Naive thymus-derived CD8-positive, alpha-beta T cell (primary cell): ENCODE results near the gene OR7A5. TPM values are rescaled to one million over a fixed set of nuclear protein-coding genes. Genes with fewer than 3 reads are reported as not detected.

Experiments
- ATAC-seq, 2 donors: fragments of 150-1000 bp; cut with Tn5 transposase in 1 of 2; sonication (Bioruptor Pico), chemical (Tn5 transposase) in 1 of 2; 1 replicate in 1 of 2; 2 replicates in 1 of 2; pipeline ENCODE4 v1.10.0; 2021; ENCODE audit warnings: mild to moderate bottlenecking in 2 of 2, moderate library complexity in 2 of 2
- POLR2A ChIA-PET: fragments of 350-600 bp; sonication (Branson Sonifier 250); formaldehyde crosslinking; loops from one replicate; lab custom pipeline; 2021; ENCODE audit warnings: antibody characterized with exemption; lab: Charles Lee
- DNase-seq, 10 donors: peaks; one replicate each; pipeline versions ENCODE4 v3.0.0 to v3.0.0-alpha.2; 2020 to 2022
- H3K27ac Mint-ChIP-seq, 10 donors: one replicate each; pipeline ENCODE4 v1.8.0; 2020 to 2022; ENCODE audit warnings: mild to moderate bottlenecking in 10 of 10, mixed read lengths in 10 of 10, moderate library complexity in 4 of 10, inconsistent platforms in 1 of 10
- H3K27me3 Mint-ChIP-seq, 5 donors: one replicate each; pipeline ENCODE4 v1.8.0; 2021 to 2022; ENCODE audit warnings: mixed read lengths in 5 of 5
- H3K36me3 Mint-ChIP-seq, 3 donors: one replicate each; pipeline ENCODE4 v1.8.0; 2020 to 2022; ENCODE audit warnings: mixed read lengths in 3 of 3, mild to moderate bottlenecking in 2 of 3, inconsistent platforms in 1 of 3
- H3K4me1 Mint-ChIP-seq, 4 donors: one replicate each; pipeline ENCODE4 v1.8.0; 2021 to 2022; ENCODE audit warnings: mixed read lengths in 4 of 4
- H3K4me3 Mint-ChIP-seq, 10 donors: one replicate each; pipeline ENCODE4 v1.8.0; 2020 to 2022; ENCODE audit warnings: mild to moderate bottlenecking in 10 of 10, mixed read lengths in 10 of 10, moderate library complexity in 6 of 10, inconsistent platforms in 1 of 10
- H3K9me3 Mint-ChIP-seq, 9 donors: one replicate each; pipeline ENCODE4 v1.8.0; 2020 to 2022; ENCODE audit warnings: mixed read lengths in 9 of 9, mild to moderate bottlenecking in 3 of 9, inconsistent platforms in 1 of 9, moderate library complexity in 1 of 9
- polyA plus RNA-seq, 3 donors: library from polyadenylated mRNA; unstranded; fragments of 300-500 nt; fragmentation: Illumina TruSeq; gene quantifications; one replicate each; pipeline ENCODE4 v1.2.3, GENCODE V29; 2021
- total RNA-seq, 8 experiments: library from RNA in 2 of 8; stranded (reverse) in 2 of 8; gene quantifications; one replicate each; pipeline ENCODE4 v1.2.3 and lab custom pipeline; 2021 to 2026

Gene OR7A5
- not detected for total RNA-seq
- not detected for polyA plus RNA-seq
- total RNA-seq (lab: John Stamatoyannopoulos, UW): 0 reads per million in 6 experiments

- H3K4me1 Mint-ChIP-seq: no peaks in the 10 kb centered on the region
- POLR2A ChIA-PET: no interaction called here
- no peak within 1 kb of the TSS for H3K4me3 Mint-ChIP-seq
- peaks cover 0 to 11% (median 6%) of the 10 kb centered on the region in 5 donors for H3K27me3 Mint-ChIP-seq
- H3K9me3 Mint-ChIP-seq: no peaks in the 10 kb centered on the region
- ATAC-seq (no peak), DNase-seq (no peak)
- H3K27ac Mint-ChIP-seq: peak within 1 kb of the TSS in 1 of 10 donors; percentile 31
- no peaks in the 10 kb centered on the region for H3K36me3 Mint-ChIP-seq
These were observed at the start of gene OR7A5, which contains the start of gene OR7C1 for GRCh38 chr19:14835011-14835410. TSS of gene OR7A5 (minus strand) at chr19:14835185. CDS start at chr19:14828241, 6,944 bp downstream. TSS of gene OR7C1 (minus strand) at chr19:14835185. CDS start at chr19:14800136, 35,049 bp downstream.

GRCh38 chr19:14871619-14872230 is 36.7 kb upstream of the OR7A5 start:
- no peak for ATAC-seq
- Mint-ChIP-seq H3K4me3 (no peak overlapping the region), H3K27ac (no peak overlapping the region), H3K9me3 (no peaks in the 10 kb centered on the region), H3K36me3 (no peaks in the 10 kb centered on the region), H3K4me1 (no peaks in the 10 kb centered on the region), H3K27me3 (peaks cover 30 to 67% (median 39%) of the 10 kb centered on the region in 5 donors)
- POLR2A ChIA-PET: no interaction called here
- DNase-seq: peak in 3 of 10 donors; percentile 1 to 5 (median 4)

- H3K27me3 Mint-ChIP-seq: peaks cover 37 to 67% (median 43%) of the 10 kb centered on the region in 5 donors
- H3K36me3 Mint-ChIP-seq: no peaks in the 10 kb centered on the region
- H3K9me3 Mint-ChIP-seq: no peaks in the 10 kb centered on the region
- no peak overlapping the region for H3K27ac Mint-ChIP-seq
- no peaks in the 10 kb centered on the region for H3K4me1 Mint-ChIP-seq
- POLR2A ChIA-PET: no interaction called here
- H3K4me3 Mint-ChIP-seq: no peak overlapping the region
- no peak for ATAC-seq
- DNase-seq: no peak
These were observed 33.5 kb upstream of the OR7A5 start for GRCh38 chr19:14868497-14868896.

- Mint-ChIP-seq H3K9me3 (peaks cover 0 to 2% (median 0%) of the 10 kb centered on the region in 9 donors), H3K4me3 (no peak within 1 kb of the TSS), H3K36me3 (no peaks in the 10 kb centered on the region), H3K27ac (no peak within 1 kb of the TSS), H3K27me3 (peaks cover 30 to 57% (median 42%) of the 10 kb centered on the region in 5 donors), H3K4me1 (peaks cover 0 to 4% (median 0%) of the 10 kb centered on the region in 4 donors)
- POLR2A ChIA-PET: interaction anchor here (0.7 kb wide), 1 partner anchor 75 kb away, joined by 3 read pairs; no protein-coding TSS in a partner anchor
- no peak for DNase-seq
- no peak for ATAC-seq
These were observed 13.8 kb upstream of the OR7A5 start, which contains the start of gene OR7A10 for GRCh38 chr19:14848822-14849221. TSS of gene OR7A10 (minus strand) at chr19:14848922. CDS start at chr19:14841877, 7,045 bp downstream.

- no peaks in the 10 kb centered on the region for H3K9me3 Mint-ChIP-seq
- POLR2A ChIA-PET: no interaction called here
- peaks cover 0 to 4% (median 0%) of the 10 kb centered on the region in 4 donors for H3K4me1 Mint-ChIP-seq
- peaks cover 22 to 58% (median 32%) of the 10 kb centered on the region in 5 donors for H3K27me3 Mint-ChIP-seq
- ATAC-seq (no peak), DNase-seq (no peak)
- H3K36me3 Mint-ChIP-seq: no peaks in the 10 kb centered on the region
- no peak overlapping the region for H3K27ac Mint-ChIP-seq
- no peak overlapping the region for H3K4me3 Mint-ChIP-seq
These were observed 8.6 kb upstream of the OR7A5 start for GRCh38 chr19:14843578-14843977.

- POLR2A ChIA-PET: no interaction called here
- no peaks in the 10 kb centered on the region for H3K36me3 Mint-ChIP-seq
- ATAC-seq: no peak
- no peaks in the 10 kb centered on the region for H3K9me3 Mint-ChIP-seq
- no peak overlapping the region for H3K4me3 Mint-ChIP-seq
- no peak overlapping the region for H3K27ac Mint-ChIP-seq
- peaks cover 0 to 4% (median 0%) of the 10 kb centered on the region in 4 donors for H3K4me1 Mint-ChIP-seq
- peaks cover 22 to 54% (median 29%) of the 10 kb centered on the region in 5 donors for H3K27me3 Mint-ChIP-seq
- DNase-seq: no peak
These were observed 8.2 kb upstream of the OR7A5 start for GRCh38 chr19:14843169-14843568.

GRCh38 chr19:14840206-14840605 is 5.2 kb upstream of the OR7A5 start:
- no peaks in the 10 kb centered on the region for H3K36me3 Mint-ChIP-seq
- H3K27me3 Mint-ChIP-seq: peaks cover 19 to 52% (median 24%) of the 10 kb centered on the region in 5 donors
- no peak overlapping the region for H3K27ac Mint-ChIP-seq
- DNase-seq: no peak
- no peak overlapping the region for H3K4me3 Mint-ChIP-seq
- POLR2A ChIA-PET: no interaction called here
- no peaks in the 10 kb centered on the region for H3K9me3 Mint-ChIP-seq
- peaks cover 0 to 4% (median 0%) of the 10 kb centered on the region in 4 donors for H3K4me1 Mint-ChIP-seq
- ATAC-seq: no peak

- Mint-ChIP-seq H3K27ac (no peak overlapping the region), H3K36me3 (no peaks in the 10 kb centered on the region), H3K9me3 (no peaks in the 10 kb centered on the region), H3K4me1 (no peaks in the 10 kb centered on the region), H3K4me3 (no peak overlapping the region), H3K27me3 (peaks cover 5 to 26% (median 13%) of the 10 kb centered on the region in 5 donors)
- no peak for ATAC-seq
- POLR2A ChIA-PET: no interaction called here
- DNase-seq: no peak
These were observed 2.4 kb upstream of the OR7A5 start for GRCh38 chr19:14837391-14837790.

GRCh38 chr19:14830702-14831101 is 4.3 kb downstream of the OR7A5 start:
- POLR2A ChIA-PET: no interaction called here
- peaks cover 11 to 24% (median 20%) of the 10 kb centered on the region in 5 donors for H3K27me3 Mint-ChIP-seq
- no peak overlapping the region for H3K27ac Mint-ChIP-seq

GRCh38 chr19:14826006-14826405 is 9.0 kb downstream of the OR7A5 start:
- H3K27ac Mint-ChIP-seq: no peak overlapping the region
- H3K27me3 Mint-ChIP-seq: peaks cover 23 to 47% (median 31%) of the 10 kb centered on the region in 5 donors
- DNase-seq (no peak), ATAC-seq (no peak)
- POLR2A ChIA-PET: no interaction called here
- no peak overlapping the region for H3K4me3 Mint-ChIP-seq
- peaks cover 0 to 17% (median 2%) of the 10 kb centered on the region in 9 donors for H3K9me3 Mint-ChIP-seq
- H3K4me1 Mint-ChIP-seq: no peaks in the 10 kb centered on the region
- peaks cover 0 to 13% (median 0%) of the 10 kb centered on the region in 3 donors for H3K36me3 Mint-ChIP-seq

More at GRCh38 chr19:14830702-14831101, 4.3 kb downstream of the OR7A5 start:
- Mint-ChIP-seq H3K9me3 (peaks cover 0 to 6% (median 0%) of the 10 kb centered on the region in 9 donors), H3K36me3 (peaks cover 0 to 4% (median 0%) of the 10 kb centered on the region in 3 donors), H3K4me1 (no peaks in the 10 kb centered on the region), H3K4me3 (no peak overlapping the region)
- DNase-seq (no peak), ATAC-seq (no peak)

- POLR2A ChIA-PET: no interaction called here
- H3K4me3 Mint-ChIP-seq: no peak overlapping the region
- no peaks in the 10 kb centered on the region for H3K4me1 Mint-ChIP-seq
- peaks cover 0 to 17% (median 2%) of the 10 kb centered on the region in 9 donors for H3K9me3 Mint-ChIP-seq
- peak overlapping the region in 1 of 10 donors; percentile 27 for H3K27ac Mint-ChIP-seq
- DNase-seq: no peak
- no peak for ATAC-seq
- peaks cover 23 to 45% (median 28%) of the 10 kb centered on the region in 5 donors for H3K27me3 Mint-ChIP-seq
- peaks cover 0 to 13% (median 0%) of the 10 kb centered on the region in 3 donors for H3K36me3 Mint-ChIP-seq
These were observed 13.0 kb downstream of the OR7A5 start for GRCh38 chr19:14821937-14822336.

GRCh38 chr19:14818588-14818987 is 16.4 kb downstream of the OR7A5 start:
- no peak overlapping the region for H3K27ac Mint-ChIP-seq
- POLR2A ChIA-PET: no interaction called here
- no peak overlapping the region for H3K4me3 Mint-ChIP-seq
- no peaks in the 10 kb centered on the region for H3K36me3 Mint-ChIP-seq
- peaks cover 0 to 3% (median 0%) of the 10 kb centered on the region in 9 donors for H3K9me3 Mint-ChIP-seq
- no peak for DNase-seq
- ATAC-seq: no peak
- peaks cover 5 to 13% (median 12%) of the 10 kb centered on the region in 5 donors for H3K27me3 Mint-ChIP-seq
- H3K4me1 Mint-ChIP-seq: no peaks in the 10 kb centered on the region

GRCh38 chr19:14817052-14817451 is 17.9 kb downstream of the OR7A5 start:
- peaks cover 0 to 2% (median 0%) of the 10 kb centered on the region in 4 donors for H3K4me1 Mint-ChIP-seq
- no peak for DNase-seq
- POLR2A ChIA-PET: no interaction called here
- H3K27me3 Mint-ChIP-seq: peaks cover 4 to 10% (median 7%) of the 10 kb centered on the region in 5 donors
- no peak overlapping the region for H3K4me3 Mint-ChIP-seq
- H3K36me3 Mint-ChIP-seq: no peaks in the 10 kb centered on the region
- H3K27ac Mint-ChIP-seq: no peak overlapping the region
- H3K9me3 Mint-ChIP-seq: peaks cover 0 to 3% (median 0%) of the 10 kb centered on the region in 9 donors
- ATAC-seq: no peak
